CD14-positive monocyte (primary cell): Measurements from ENCODE around the gene ACSM2B. TPM values are rescaled to one million over a fixed set of nuclear protein-coding genes. Genes with fewer than 3 reads are reported as not detected.
"Not testable (repeated sequence)": the region's sequence is repeated elsewhere in the genome, so short reads cannot be mapped to it uniquely, and the experiment has no call there.

ENCODE experiments used
- DNase-seq, 3 donors: peaks; one replicate each; pipeline ENCODE4 v3.0.0-alpha.2; 2011 to 2022
- H2AFZ ChIP-seq: 2 replicates; pipeline ENCODE4 v1.6.0; 2012; ENCODE audit warnings: mild to moderate bottlenecking, low read depth, low read length, inconsistent platforms; ENCODE audit not compliant: insufficient read depth, poor library complexity, severe bottlenecking
- H3K27ac ChIP-seq, 2 donors: 1 replicate in 1 of 2; 2 replicates in 1 of 2; pipeline ENCODE4 v1.5.1; 2012 to 2013; ENCODE audit warnings: low read length in 2 of 2, control low read depth in 1 of 2, inconsistent platforms in 1 of 2, low read depth in 1 of 2, mild to moderate bottlenecking in 1 of 2
- H3K27me3 ChIP-seq, 2 donors: one replicate each; pipeline versions ENCODE4 v1.6.0 to v1.6.1; 2011 to 2013; ENCODE audit warnings: low read length in 2 of 2; ENCODE audit not compliant: control insufficient read depth in 2 of 2, insufficient read depth in 2 of 2
- H3K36me3 ChIP-seq, 2 donors: replicated peaks in 1 of 2; 1 replicate in 1 of 2; 2 replicates in 1 of 2; pipeline versions ENCODE4 v1.5.1 to v1.6.1; 2012 to 2013; ENCODE audit warnings: low read length in 2 of 2, control low read depth in 1 of 2, inconsistent platforms in 1 of 2, mild to moderate bottlenecking in 1 of 2; ENCODE audit not compliant: insufficient read depth in 2 of 2, control insufficient read depth in 1 of 2
- H3K4me1 ChIP-seq, 2 donors: 1 replicate in 1 of 2; 2 replicates in 1 of 2; pipeline versions ENCODE4 v1.5.1 to v1.6.1; 2012 to 2013; ENCODE audit warnings: low read length in 2 of 2, control low read depth in 1 of 2, inconsistent platforms in 1 of 2, mild to moderate bottlenecking in 1 of 2, moderate library complexity in 1 of 2; ENCODE audit not compliant: insufficient read depth in 2 of 2, control insufficient read depth in 1 of 2
- H3K4me2 ChIP-seq: replicated peaks from 2 replicates; pipeline ENCODE3; 2012; ENCODE audit warnings: low read length, moderate library complexity, mild to moderate bottlenecking; ENCODE audit not compliant: poor library complexity, severe bottlenecking; ENCODE audit errors: extremely low read depth
- H3K4me3 ChIP-seq, 3 experiments: fragments of 200-600 bp in 1 of 3; sonication (generic) in 1 of 3; replicated peaks in 1 of 3; 1 replicate in 2 of 3; 2 replicates in 1 of 3; pipeline ENCODE4 v1.5.1; 2011 to 2013; ENCODE audit warnings: low read length in 3 of 3, mild to moderate bottlenecking in 3 of 3, control low read depth in 2 of 3, low read depth in 2 of 3, inconsistent platforms in 1 of 3, moderate library complexity in 1 of 3
- H3K79me2 ChIP-seq: 2 replicates; pipeline ENCODE4 v1.6.0; 2012; ENCODE audit warnings: mild to moderate bottlenecking, control low read depth, inconsistent platforms, low read length, moderate library complexity; ENCODE audit not compliant: insufficient read depth
- H3K9ac ChIP-seq: 2 replicates; pipeline ENCODE4 v1.6.0; 2017; ENCODE audit warnings: low read length, mild to moderate bottlenecking; ENCODE audit not compliant: insufficient read depth, poor library complexity, severe bottlenecking
- H3K9me3 ChIP-seq, 2 donors: replicated peaks in 1 of 2; 1 replicate in 1 of 2; 2 replicates in 1 of 2; pipeline versions ENCODE4 v1.5.1 to v1.6.1; 2012 to 2013; ENCODE audit warnings: low read length in 2 of 2, control low read depth in 1 of 2; ENCODE audit not compliant: control insufficient read depth in 1 of 2, insufficient read depth in 1 of 2
- H4K20me1 ChIP-seq: 2 replicates; pipeline ENCODE4 v1.6.0; 2012; ENCODE audit warnings: mild to moderate bottlenecking, low read length, control low read depth, moderate library complexity; ENCODE audit not compliant: insufficient read depth
- H3K27ac Mint-ChIP-seq, 7 donors: one replicate each; pipeline ENCODE4 v1.8.0; 2020; ENCODE audit warnings: mild to moderate bottlenecking in 7 of 7, mixed read lengths in 7 of 7, moderate library complexity in 6 of 7, inconsistent platforms in 2 of 7
- H3K27me3 Mint-ChIP-seq, 3 donors: one replicate each; pipeline ENCODE4 v1.8.0; 2021 to 2022; ENCODE audit warnings: low read depth in 3 of 3, mild to moderate bottlenecking in 3 of 3, mixed read lengths in 3 of 3, moderate library complexity in 3 of 3, inconsistent platforms in 1 of 3
- H3K36me3 Mint-ChIP-seq, 2 donors: one replicate each; pipeline ENCODE4 v1.8.0; 2020; ENCODE audit warnings: mixed read lengths in 2 of 2, inconsistent platforms in 1 of 2, mild to moderate bottlenecking in 1 of 2
- H3K4me1 Mint-ChIP-seq: one replicate; pipeline ENCODE4 v1.8.0; 2020; ENCODE audit warnings: mild to moderate bottlenecking, mixed read lengths
- H3K4me3 Mint-ChIP-seq, 2 donors: one replicate each; pipeline ENCODE4 v1.8.0; 2020; ENCODE audit warnings: mild to moderate bottlenecking in 2 of 2, mixed read lengths in 2 of 2, moderate library complexity in 1 of 2
- H3K9me3 Mint-ChIP-seq, 7 donors: one replicate each; pipeline ENCODE4 v1.8.0; 2020 to 2022; ENCODE audit warnings: mixed read lengths in 7 of 7, mild to moderate bottlenecking in 6 of 7, moderate library complexity in 6 of 7, inconsistent platforms in 2 of 7
- WGBS: methylation state at CpG from one replicate; pipeline ENCODE4 v1.1.5; 2013; ENCODE audit warnings: missing lambda C conversion rate; ENCODE audit not compliant: insufficient coverage; 5-methylcytosine and 5-hydroxymethylcytosine counted together
- intact Hi-C, 2 donors: fragments of 100-400 bp; cut with micrococcal nuclease; formaldehyde crosslinking; loops; one replicate each; pipeline versions ENCODE4 v1.15.0 to v1.15.1; 2023
- polyA plus RNA-seq, 3 donors: library from polyadenylated mRNA; depleted of rRNA in 1 of 3; unstranded in 2 of 3; stranded (reverse) in 1 of 3; fragments of 300-500 nt in 2 of 3; fragments of >200 nt in 1 of 3; fragmentation: Illumina TruSeq in 2 of 3; gene quantifications; 1 replicate in 2 of 3; 2 replicates in 1 of 3; pipeline ENCODE4 v1.2.3, GENCODE V29; 2012 to 2021

The ACSM2B gene
- polyA plus RNA-seq, 3 donors, result not detected

DNA sequence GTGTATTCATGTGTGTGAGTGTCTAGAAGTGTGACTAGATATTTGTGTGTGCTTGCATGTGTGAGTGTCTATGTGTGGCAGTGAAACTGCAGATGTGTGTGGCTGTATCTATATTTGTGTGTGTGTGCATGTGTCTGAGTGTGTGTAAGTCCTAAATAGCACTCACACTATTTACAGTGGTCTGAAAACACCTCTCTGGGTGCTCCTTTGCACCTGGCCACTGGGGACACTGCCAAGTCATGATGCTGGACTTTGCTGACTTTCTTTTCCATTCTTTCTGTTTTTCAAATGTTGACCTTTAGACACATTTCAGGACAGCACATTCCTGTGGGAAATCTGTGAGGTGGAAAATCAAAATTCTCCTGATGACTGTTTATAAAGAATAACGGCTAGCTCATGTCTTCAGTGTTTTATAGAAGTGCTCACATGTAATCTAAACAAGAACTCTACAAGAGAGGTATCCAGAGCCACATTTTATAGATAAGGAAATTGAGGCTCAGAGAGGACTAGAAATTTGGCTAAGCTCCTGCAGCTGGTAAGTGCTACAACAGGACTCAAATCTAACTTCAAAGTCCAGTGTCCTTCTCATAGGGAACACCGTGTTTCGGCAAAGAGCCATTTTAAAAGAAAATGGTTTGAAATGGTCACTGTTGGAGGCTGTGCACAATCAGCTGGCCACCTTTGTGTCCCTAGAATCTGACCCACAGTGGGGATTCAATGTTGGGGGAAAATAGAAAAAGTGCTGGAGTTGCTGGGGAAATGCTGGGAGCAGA, 4.5 kb upstream of the ACSM2B start:
- H3K27me3 Mint-ChIP-seq, H3K36me3 Mint-ChIP-seq, H2AFZ ChIP-seq, H3K79me2 ChIP-seq, H3K4me1 Mint-ChIP-seq, H3K9me3 ChIP-seq, H3K27me3 ChIP-seq, H3K27ac ChIP-seq, H4K20me1 ChIP-seq, DNase-seq, H3K4me1 ChIP-seq, intact Hi-C loops, H3K4me2 ChIP-seq, H3K4me3 ChIP-seq, H3K36me3 ChIP-seq, H3K9me3 Mint-ChIP-seq, H3K27ac Mint-ChIP-seq, H3K9ac ChIP-seq, H3K4me3 Mint-ChIP-seq: not testable (repeated sequence)
- no CpG with 5 or more reads among the region's 3 CpGs for WGBS

DNA sequence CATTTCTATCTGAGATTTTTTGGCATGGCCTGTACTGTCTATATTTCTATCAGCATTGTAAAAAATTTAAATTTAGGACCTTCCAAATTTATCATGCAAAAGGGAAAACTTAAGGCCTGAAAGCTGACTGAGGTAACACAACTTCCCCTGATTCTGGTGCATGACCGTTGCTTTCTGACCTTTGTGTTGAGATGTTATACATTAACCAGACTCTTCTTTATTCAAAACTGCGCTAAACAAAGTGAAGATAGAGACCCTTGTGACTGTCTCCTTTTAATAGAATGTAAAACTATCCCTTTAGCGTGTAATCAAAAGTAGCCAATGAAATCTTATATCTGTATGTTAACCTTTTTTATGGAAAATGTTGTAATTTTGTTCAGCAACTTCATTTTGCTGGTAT, 1.9 kb upstream of the ACSM2B start:
- H3K4me3 Mint-ChIP-seq, result not testable (repeated sequence)

DNA sequence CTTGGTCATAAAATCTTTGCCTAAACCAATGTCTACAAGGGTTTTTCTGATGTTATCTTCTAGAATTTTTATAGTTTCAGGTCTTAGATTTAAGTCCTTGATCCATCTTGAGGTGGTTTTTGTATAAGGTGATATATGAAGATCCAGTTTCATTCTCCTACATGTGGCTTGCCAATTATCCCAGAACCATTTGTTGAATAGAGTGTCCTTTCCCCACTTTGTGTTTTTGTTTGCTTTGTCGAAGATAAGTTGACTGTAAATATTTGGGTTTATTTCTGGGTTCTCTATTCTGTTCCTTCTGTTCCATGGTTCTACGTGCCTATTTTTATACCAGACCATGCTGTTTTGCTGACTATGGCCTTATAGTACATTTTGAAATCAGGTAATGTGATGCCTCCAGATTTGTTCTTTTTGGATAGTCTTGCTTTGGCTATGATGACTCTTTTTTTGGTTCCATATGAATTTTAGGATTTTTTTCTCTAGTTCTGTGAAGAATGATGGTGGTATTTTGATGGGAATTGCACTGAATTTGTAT, 7.0 kb downstream of the ACSM2B start:
- H3K27ac Mint-ChIP-seq, H3K9ac ChIP-seq, H3K36me3 Mint-ChIP-seq, H3K36me3 ChIP-seq, H2AFZ ChIP-seq, H4K20me1 ChIP-seq, H3K4me1 Mint-ChIP-seq, H3K9me3 ChIP-seq, H3K27ac ChIP-seq, H3K9me3 Mint-ChIP-seq, H3K4me3 Mint-ChIP-seq, H3K4me1 ChIP-seq, DNase-seq, H3K27me3 ChIP-seq, H3K4me2 ChIP-seq, H3K79me2 ChIP-seq, intact Hi-C loops, H3K27me3 Mint-ChIP-seq, H3K4me3 ChIP-seq: not testable (repeated sequence)
- WGBS, result no CpG with 5 or more reads among the region's 2 CpGs

More for the DNA sequence above, 1.9 kb upstream of the ACSM2B start:
- H4K20me1 ChIP-seq, H3K36me3 ChIP-seq, H3K4me3 ChIP-seq, intact Hi-C loops, H2AFZ ChIP-seq, H3K9ac ChIP-seq, H3K79me2 ChIP-seq, H3K27me3 Mint-ChIP-seq, H3K4me2 ChIP-seq, H3K27ac ChIP-seq, H3K4me1 ChIP-seq, H3K9me3 Mint-ChIP-seq, H3K4me1 Mint-ChIP-seq, H3K36me3 Mint-ChIP-seq, H3K27ac Mint-ChIP-seq, DNase-seq, H3K9me3 ChIP-seq, H3K27me3 ChIP-seq: not testable (repeated sequence)
- no CpG with 5 or more reads among the region's 3 CpGs for WGBS
